ENCODE measurements around the gene SNX5.

- TF ChIP-seq CTCF (IDR thresholded peaks at IDR 0.05; ENCODE audit: insufficient read depth, low read length, poor library complexity, severe bottlenecking) (no peak), EZH2phosphoT487 (conservative IDR thresholded peaks at IDR 0.05; ENCODE audit: low read length) (no peak)
Measured at GRCh38 chr20:17958373-17959256, 10.0 kb downstream of the SNX5 start.

All from SU-DHL-6 (cell line).